ENCODE measurements around the gene TTC12. TPM values are rescaled to one million over a fixed set of nuclear protein-coding genes. Genes with fewer than 3 reads are reported as not detected.

Gene TTC12
- total and polyA plus RNA-seq, 9 donors: 8.1 to 32.5 (median 25.8) TPM

- 80 to 91% (median 88%) methylated on average over 9 of the region's 9 CpGs for WGBS, 3 donors
- Histone ChIP-seq H3K9me3 (no peaks in the 10 kb centered on the region), H3K4me1 (ENCODE audit: insufficient read depth) (no peaks in the 10 kb centered on the region), H3K27ac (no peak overlapping the region), H3K4me3 (no peak overlapping the region), H3K27me3 (no peaks in the 10 kb centered on the region), H3K36me3 (no peaks in the 10 kb centered on the region)
- intact Hi-C loops (cut with DNase I): loop anchor here in 1 of 4 donors (5.0 kb wide), 1 partner anchor 48 kb away; no protein-coding TSS in a partner anchor
- TF ChIP-seq EP300 (IDR thresholded peaks at IDR 0.05): no peak
- TF ChIP-seq, protein P1, sequence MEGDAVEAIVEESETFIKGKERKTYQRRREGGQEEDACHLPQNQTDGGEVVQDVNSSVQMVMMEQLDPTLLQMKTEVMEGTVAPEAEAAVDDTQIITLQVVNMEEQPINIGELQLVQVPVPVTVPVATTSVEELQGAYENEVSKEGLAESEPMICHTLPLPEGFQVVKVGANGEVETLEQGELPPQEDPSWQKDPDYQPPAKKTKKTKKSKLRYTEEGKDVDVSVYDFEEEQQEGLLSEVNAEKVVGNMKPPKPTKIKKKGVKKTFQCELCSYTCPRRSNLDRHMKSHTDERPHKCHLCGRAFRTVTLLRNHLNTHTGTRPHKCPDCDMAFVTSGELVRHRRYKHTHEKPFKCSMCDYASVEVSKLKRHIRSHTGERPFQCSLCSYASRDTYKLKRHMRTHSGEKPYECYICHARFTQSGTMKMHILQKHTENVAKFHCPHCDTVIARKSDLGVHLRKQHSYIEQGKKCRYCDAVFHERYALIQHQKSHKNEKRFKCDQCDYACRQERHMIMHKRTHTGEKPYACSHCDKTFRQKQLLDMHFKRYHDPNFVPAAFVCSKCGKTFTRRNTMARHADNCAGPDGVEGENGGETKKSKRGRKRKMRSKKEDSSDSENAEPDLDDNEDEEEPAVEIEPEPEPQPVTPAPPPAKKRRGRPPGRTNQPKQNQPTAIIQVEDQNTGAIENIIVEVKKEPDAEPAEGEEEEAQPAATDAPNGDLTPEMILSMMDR (IDR thresholded peaks at IDR 0.05): no peak
- TF ChIP-seq POLR2A (IDR thresholded peaks at IDR 0.05): no peak
- DNase-seq: no peak
These were observed 94.5 kb downstream of the TTC12 start for GRCh38 chr11:113408887-113409286.

- 70 to 78% (median 70%) methylated on average over 3 of the region's 3 CpGs for WGBS, 3 donors
- Histone ChIP-seq H3K4me1 (ENCODE audit: insufficient read depth) (no peaks in the 10 kb centered on the region), H3K4me3 (no peak overlapping the region), H3K36me3 (no peaks in the 10 kb centered on the region), H3K27ac (no peak overlapping the region), H3K27me3 (no peaks in the 10 kb centered on the region), H3K9me3 (no peaks in the 10 kb centered on the region)
- TF ChIP-seq, protein P1 (IDR thresholded peaks at IDR 0.05): no peak
- no peak for TF ChIP-seq POLR2A (IDR thresholded peaks at IDR 0.05)
- intact Hi-C loops (cut with DNase I): loop anchor here in 1 of 4 donors (5.0 kb wide), 1 partner anchor 48 kb away; no protein-coding TSS in a partner anchor
- no peak for DNase-seq
These were observed 95.1 kb downstream of the TTC12 start for GRCh38 chr11:113409526-113409925.

GRCh38 chr11:113410414-113411135 lies 96.2 kb downstream of the TTC12 start:
- TF ChIP-seq POLR2A (IDR thresholded peaks at IDR 0.05): no peak
- no peak for TF ChIP-seq EP300 (IDR thresholded peaks at IDR 0.05)
- TF ChIP-seq, protein P1 (IDR thresholded peaks at IDR 0.05): no peak
- H3K36me3 ChIP-seq: no peaks in the 10 kb centered on the region
- no peak for DNase-seq
- intact Hi-C loops (cut with DNase I): no loop called here
- H3K27ac ChIP-seq: no peak overlapping the region
- H3K4me3 ChIP-seq: no peak overlapping the region
- no peaks in the 10 kb centered on the region for H3K4me1 ChIP-seq (ENCODE audit: insufficient read depth)
- no peaks in the 10 kb centered on the region for H3K27me3 ChIP-seq
- no peaks in the 10 kb centered on the region for H3K9me3 ChIP-seq
- WGBS, 3 donors: 88 to 92% (median 90%) methylated on average over 20 to 21 of the region's 21 CpGs

GRCh38 chr11:113411536-113411935 lies 97.2 kb downstream of the TTC12 start:
- H3K27me3 ChIP-seq: no peaks in the 10 kb centered on the region
- no peak overlapping the region for H3K4me3 ChIP-seq
- H3K36me3 ChIP-seq: no peaks in the 10 kb centered on the region
- H3K27ac ChIP-seq: no peak overlapping the region
- DNase-seq: no peak
- no peaks in the 10 kb centered on the region for H3K4me1 ChIP-seq (ENCODE audit: insufficient read depth)
- 77 to 85% (median 82%) methylated on average over 3 of the region's 3 CpGs for WGBS, 3 donors
- intact Hi-C loops (cut with DNase I): no loop called here
- TF ChIP-seq, protein P1 (IDR thresholded peaks at IDR 0.05): no peak
- TF ChIP-seq EP300 (IDR thresholded peaks at IDR 0.05) (no peak), POLR2A (IDR thresholded peaks at IDR 0.05) (no peak)
- no peaks in the 10 kb centered on the region for H3K9me3 ChIP-seq
